Esophagus (tissue), 2 donors: Measurements from ENCODE around the gene GRAMD1B. TPM values are rescaled to one million over a fixed set of nuclear protein-coding genes. Genes with fewer than 3 reads are reported as not detected.
"Not testable (repeated sequence)": the region's sequence is repeated elsewhere in the genome, so short reads cannot be mapped to it uniquely, and the experiment has no call there.

ENCODE experiments used
- H3K27ac ChIP-seq, 2 donors: one replicate each; pipeline ENCODE4 v1.5.1; 2013; ENCODE audit warnings: low read depth in 2 of 2, mild to moderate bottlenecking in 2 of 2, inconsistent platforms in 1 of 2, low read length in 1 of 2, moderate library complexity in 1 of 2
- H3K27me3 ChIP-seq, 2 donors: one replicate each; pipeline ENCODE4 v1.6.1; 2013; ENCODE audit warnings: low read length in 2 of 2, control low read depth in 1 of 2, mild to moderate bottlenecking in 1 of 2; ENCODE audit not compliant: insufficient read depth in 2 of 2, control insufficient read depth in 1 of 2
- H3K36me3 ChIP-seq, 2 donors: one replicate each; pipeline ENCODE4 v1.6.1; 2013; ENCODE audit warnings: low read length in 1 of 2; ENCODE audit not compliant: control insufficient read depth in 2 of 2, insufficient read depth in 2 of 2
- H3K4me1 ChIP-seq, 2 donors: one replicate each; pipeline ENCODE4 v1.6.1; 2013; ENCODE audit warnings: low read length in 1 of 2; ENCODE audit not compliant: control insufficient read depth in 2 of 2, insufficient read depth in 2 of 2
- H3K4me3 ChIP-seq, 2 donors: one replicate each; pipeline ENCODE4 v1.5.1; 2013; ENCODE audit warnings: low read length in 2 of 2, mild to moderate bottlenecking in 2 of 2, low read depth in 1 of 2, moderate library complexity in 1 of 2
- H3K9me3 ChIP-seq, 2 donors: one replicate each; pipeline ENCODE4 v1.6.1; 2013; ENCODE audit warnings: mild to moderate bottlenecking in 2 of 2, low read depth in 1 of 2, low read length in 1 of 2, moderate library complexity in 1 of 2; ENCODE audit not compliant: control insufficient read depth in 2 of 2, insufficient read depth in 1 of 2
- WGBS, 2 donors: extraction: QIAGEN DNeasy Blood & Tissue Kit; methylation state at CpG; one replicate each; pipeline ENCODE4 v1.1.7; 2013; 5-methylcytosine and 5-hydroxymethylcytosine counted together
- polyA plus RNA-seq, 2 donors: library from polyadenylated mRNA; stranded (reverse); fragments of 200-250 nt; gene quantifications; one replicate each; pipeline ENCODE4 v1.2.3, GENCODE V29; 2013
- donor health status: healthy with polysubstance abuse.
- donor health status: Bipolar disorder and iron deficiency.

GRAMD1B gene
- polyA plus RNA-seq, 2 donors: 0.26 to 0.37 TPM

- Histone ChIP-seq H3K27me3 (peaks cover 0 to 2% of the 10 kb centered on the region in 2 donors), H3K9me3 (no peaks in the 10 kb centered on the region), H3K4me1 (no peaks in the 10 kb centered on the region), H3K36me3 (no peaks in the 10 kb centered on the region), H3K4me3 (no peak overlapping the region), H3K27ac (no peak overlapping the region)
- WGBS, 2 donors: 47 to 57% methylated on average over 6 of the region's 6 CpGs
These were observed 64.4 kb downstream of the GRAMD1B start for GRCh38 chr11:123494195-123495050.

GRCh38 chr11:123504401-123504800 is 74.3 kb downstream of the GRAMD1B start:
- 78 to 93% methylated on average over 5 of the region's 5 CpGs for WGBS, 2 donors
- H3K36me3 ChIP-seq: no peaks in the 10 kb centered on the region
- no peaks in the 10 kb centered on the region for H3K9me3 ChIP-seq
- H3K4me1 ChIP-seq: no peaks in the 10 kb centered on the region
- H3K27ac ChIP-seq: no peak overlapping the region
- H3K27me3 ChIP-seq: no peaks in the 10 kb centered on the region
- H3K4me3 ChIP-seq: no peak overlapping the region

DNA sequence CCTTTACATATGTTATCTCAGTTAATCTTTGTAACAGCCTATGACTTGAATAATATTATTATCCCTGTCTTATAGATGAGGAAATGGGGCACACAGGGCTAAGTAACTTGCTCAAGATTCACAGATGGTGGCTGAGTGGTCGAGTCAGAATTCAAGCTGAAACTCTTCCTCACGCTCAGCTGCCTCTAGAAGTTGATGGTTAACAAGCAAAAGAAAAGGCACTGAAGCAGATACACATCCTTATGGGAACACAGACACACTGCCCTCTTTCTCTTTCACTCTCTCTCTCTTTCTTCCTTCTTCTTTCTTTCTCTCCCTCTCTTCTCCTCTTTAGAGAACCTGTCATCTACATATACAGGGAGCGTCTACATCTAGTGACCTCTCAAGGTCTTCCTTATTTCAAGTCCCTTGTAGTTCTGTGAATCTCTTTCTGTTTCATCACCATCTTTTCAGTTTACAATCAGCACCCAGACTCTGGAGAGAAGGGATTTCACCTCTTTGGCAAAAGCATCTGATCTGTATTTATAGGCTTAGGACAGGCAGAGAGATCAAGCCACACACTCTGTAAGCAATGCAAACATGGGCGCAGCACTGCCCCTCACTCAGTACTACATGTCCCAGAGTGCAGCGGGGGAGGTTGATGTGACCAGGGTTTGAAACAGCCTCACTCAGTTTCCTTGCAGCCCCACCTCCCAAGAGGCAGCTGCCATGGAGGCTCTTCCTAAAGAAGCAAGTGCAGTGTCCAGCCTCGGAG is 75.7 kb downstream of the GRAMD1B start:
- H3K9me3 ChIP-seq: no peaks in the 10 kb centered on the region
- H3K27ac ChIP-seq: no peak overlapping the region
- no peaks in the 10 kb centered on the region for H3K4me1 ChIP-seq
- H3K36me3 ChIP-seq: no peaks in the 10 kb centered on the region
- H3K27me3 ChIP-seq: no peaks in the 10 kb centered on the region
- WGBS, 2 donors: 67 to 78% methylated on average over 6 of the region's 6 CpGs
- no peak overlapping the region for H3K4me3 ChIP-seq

DNA sequence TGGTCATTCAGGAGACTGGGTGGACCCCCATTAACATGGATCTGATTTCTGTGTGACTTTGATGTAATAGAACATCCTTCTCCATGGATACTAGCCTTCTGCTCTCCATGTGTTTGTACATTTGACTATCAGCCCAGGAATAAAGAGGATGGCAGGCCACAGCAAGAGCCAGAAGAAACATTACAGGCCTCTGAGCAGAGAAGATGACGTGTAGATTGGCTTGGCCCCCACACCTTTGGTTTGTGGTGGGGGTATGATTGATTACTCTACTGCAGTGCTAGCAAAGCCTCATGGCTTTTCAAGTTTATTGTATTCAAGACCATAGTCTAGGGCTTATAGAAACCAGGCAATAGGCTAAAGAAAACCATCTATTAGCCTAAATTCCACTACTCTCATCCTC is 77.0 kb downstream of the GRAMD1B start:
- Histone ChIP-seq H3K27me3 (no peaks in the 10 kb centered on the region), H3K4me1 (peaks cover 0 to 2% of the 10 kb centered on the region in 2 donors), H3K4me3 (no peak overlapping the region), H3K9me3 (no peaks in the 10 kb centered on the region), H3K36me3 (no peaks in the 10 kb centered on the region), H3K27ac (no peak overlapping the region)
- 66 to 78% methylated on average over 1 of the region's 1 CpG for WGBS, 2 donors

DNA sequence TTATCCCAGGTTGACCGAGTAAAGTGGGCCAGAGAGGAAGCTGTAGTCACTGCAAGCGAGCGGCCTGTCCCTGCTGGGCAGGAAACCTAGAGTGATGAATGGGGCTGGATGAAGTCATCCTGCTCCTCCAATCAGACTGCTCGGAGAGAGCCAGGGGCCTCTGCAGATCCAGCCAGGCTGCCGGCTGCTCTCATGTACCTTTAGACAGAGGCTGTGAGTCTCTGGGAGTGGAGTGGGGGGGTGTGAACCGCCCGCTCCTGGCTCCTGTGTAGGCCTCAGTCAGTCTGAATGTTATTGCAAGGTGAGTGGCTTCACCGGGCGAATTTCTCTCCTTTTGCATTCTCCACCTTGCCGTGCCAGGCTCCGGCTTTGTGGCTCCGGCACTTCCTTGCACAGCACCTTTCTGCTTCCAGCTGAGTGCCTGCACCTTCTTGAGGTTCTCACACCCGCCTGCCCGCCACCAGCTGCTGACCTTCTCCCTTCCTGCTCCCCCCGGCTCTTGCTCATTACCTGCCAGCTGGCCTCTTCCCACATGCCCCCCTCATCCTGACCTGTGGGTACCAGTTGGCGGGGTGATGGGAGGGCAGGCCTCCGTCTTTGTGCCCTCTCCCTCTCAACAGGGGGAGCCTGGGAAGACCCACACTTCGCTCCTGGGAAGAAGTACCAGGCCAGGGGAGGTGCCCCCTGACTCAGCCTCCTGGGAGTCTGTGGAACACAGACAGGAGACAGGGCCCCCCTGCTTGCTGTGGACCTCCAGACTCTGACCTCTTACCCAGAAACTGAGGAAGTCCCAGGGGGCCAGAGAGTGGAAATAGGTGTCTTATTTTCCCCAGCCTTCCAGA is 79.9 kb downstream of the GRAMD1B start:
- Histone ChIP-seq H3K36me3 (no peaks in the 10 kb centered on the region), H3K27ac (no peak overlapping the region), H3K4me1 (peaks cover 0 to 2% of the 10 kb centered on the region in 2 donors), H3K4me3 (no peak overlapping the region), H3K27me3 (no peaks in the 10 kb centered on the region), H3K9me3 (no peaks in the 10 kb centered on the region)
- WGBS, 2 donors: 80 to 81% methylated on average over 18 of the region's 18 CpGs

DNA sequence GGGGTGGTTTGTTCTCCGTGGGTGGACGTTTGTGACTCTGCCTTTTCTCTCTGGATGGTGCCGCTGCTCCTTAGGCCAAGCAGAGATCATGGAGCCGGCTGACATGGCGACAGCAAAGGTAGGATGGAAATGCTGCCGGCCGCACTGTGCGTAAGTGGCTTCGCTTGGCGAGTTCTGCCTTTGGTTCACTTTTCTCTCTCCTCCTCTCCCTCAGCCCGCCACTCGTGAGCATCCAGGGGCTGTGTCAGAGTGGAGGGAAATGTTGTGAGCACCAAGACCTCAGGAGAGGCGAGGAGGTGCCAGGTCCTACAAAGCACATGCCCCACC is 80.5 kb downstream of the GRAMD1B start:
- H3K4me3 ChIP-seq: no peak overlapping the region
- WGBS, 2 donors: 91 to 92% methylated on average over 11 to 13 of the region's 13 CpGs
- H3K27ac ChIP-seq: no peak overlapping the region
- H3K4me1 ChIP-seq: peaks cover 0 to 2% of the 10 kb centered on the region in 2 donors
- H3K36me3 ChIP-seq: no peaks in the 10 kb centered on the region
- no peaks in the 10 kb centered on the region for H3K9me3 ChIP-seq
- H3K27me3 ChIP-seq: no peaks in the 10 kb centered on the region

DNA sequence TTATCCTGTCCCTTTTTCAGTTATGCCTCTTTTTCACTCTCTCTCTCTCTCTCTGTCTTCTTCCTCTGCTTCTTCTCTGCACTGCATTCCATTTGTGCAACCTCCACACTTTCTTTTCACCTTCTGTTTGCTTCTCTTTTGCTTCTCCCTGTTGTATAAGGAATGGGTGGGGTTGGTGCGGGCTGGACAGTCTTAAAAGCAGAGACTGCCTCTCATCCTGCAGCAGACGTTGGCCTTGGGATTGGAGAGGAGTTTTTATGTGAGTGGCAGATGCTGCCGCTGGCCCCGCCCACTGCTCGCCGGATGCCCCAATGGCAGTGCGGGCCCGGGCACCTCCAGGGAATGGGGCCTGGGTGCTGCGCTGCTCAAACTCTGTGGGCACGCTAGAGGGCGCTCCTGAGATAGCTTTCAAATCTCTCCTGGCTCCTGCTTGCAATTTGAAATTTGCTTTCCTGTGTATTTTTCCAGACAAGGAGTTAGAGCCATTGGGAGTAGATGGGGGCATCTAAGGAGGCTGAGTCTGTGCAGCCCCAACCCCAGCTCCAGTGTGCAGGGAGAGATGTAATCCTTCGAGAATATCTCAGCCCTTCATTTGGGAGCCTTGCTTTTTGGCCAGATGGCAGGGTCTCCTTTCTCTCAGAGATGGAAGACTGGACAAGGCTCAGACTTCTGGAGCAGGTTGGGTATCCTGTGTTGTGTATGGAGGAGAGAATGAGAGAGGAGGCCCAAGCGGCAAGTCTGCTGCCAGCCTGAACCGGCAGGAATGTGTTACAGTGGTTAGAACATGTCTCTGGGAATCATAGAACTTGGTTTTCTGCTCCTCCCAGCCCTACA is 81.2 kb downstream of the GRAMD1B start:
- Histone ChIP-seq H3K27me3 (no peaks in the 10 kb centered on the region), H3K27ac (no peak overlapping the region), H3K36me3 (no peaks in the 10 kb centered on the region), H3K4me3 (no peak overlapping the region), H3K9me3 (no peaks in the 10 kb centered on the region), H3K4me1 (peaks cover 0 to 2% of the 10 kb centered on the region in 2 donors)
- 16 to 23% methylated on average over 14 of the region's 14 CpGs for WGBS, 2 donors

DNA sequence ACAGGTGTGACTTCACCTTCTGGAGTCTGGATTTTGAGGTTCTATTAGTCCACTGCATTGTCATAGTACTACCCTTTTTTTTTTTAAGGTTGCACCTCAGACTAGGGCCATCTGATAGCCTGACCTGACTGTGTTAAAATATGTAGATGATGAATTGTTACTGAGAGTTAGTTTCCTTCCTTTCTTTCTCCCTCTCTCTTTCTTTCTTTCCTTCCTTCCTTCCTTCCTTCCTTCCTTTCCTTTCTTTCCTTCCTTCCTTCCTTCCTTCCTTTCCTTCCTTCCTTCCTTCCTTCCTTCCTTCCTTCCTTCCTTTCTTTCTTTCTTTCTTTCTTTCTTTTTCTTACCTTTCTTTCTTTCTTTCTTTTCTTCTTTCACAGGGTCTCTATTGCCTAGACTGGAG is 83.2 kb downstream of the GRAMD1B start:
- not testable (repeated sequence) for H3K27ac ChIP-seq, H3K27me3 ChIP-seq, H3K4me3 ChIP-seq, H3K9me3 ChIP-seq, H3K36me3 ChIP-seq, H3K4me1 ChIP-seq

- no peaks in the 10 kb centered on the region for H3K9me3 ChIP-seq
- H3K4me1 ChIP-seq: peaks cover 0 to 6% of the 10 kb centered on the region in 2 donors
- WGBS, 2 donors: 86 to 89% methylated on average over 4 of the region's 4 CpGs
- H3K27ac ChIP-seq: no peak overlapping the region
- no peaks in the 10 kb centered on the region for H3K36me3 ChIP-seq
- H3K27me3 ChIP-seq: no peaks in the 10 kb centered on the region
- no peak overlapping the region for H3K4me3 ChIP-seq
These were observed 86.2 kb downstream of the GRAMD1B start for GRCh38 chr11:123516238-123516637.
